Lower leg skin (tissue), 3 donors: ENCODE results near the gene LRRC3B.

Experiments used
- POLR2A ChIP-seq, 2 donors: fragments of 450-650 bp; IDR thresholded peaks; one replicate each; pipeline ENCODE4 v1.6.1; 2016 to 2017; ENCODE audit warnings: antibody characterized with exemption in 2 of 2, mild to moderate bottlenecking in 1 of 2, moderate library complexity in 1 of 2
- TF ChIP-seq, protein P1 (sequence below), 3 donors: fragments of 450-650 bp; IDR thresholded peaks; one replicate each; pipeline ENCODE4 v1.5.1; 2016; ENCODE audit warnings: antibody characterized with exemption in 3 of 3, mild to moderate bottlenecking in 3 of 3, moderate library complexity in 2 of 3

DNA sequence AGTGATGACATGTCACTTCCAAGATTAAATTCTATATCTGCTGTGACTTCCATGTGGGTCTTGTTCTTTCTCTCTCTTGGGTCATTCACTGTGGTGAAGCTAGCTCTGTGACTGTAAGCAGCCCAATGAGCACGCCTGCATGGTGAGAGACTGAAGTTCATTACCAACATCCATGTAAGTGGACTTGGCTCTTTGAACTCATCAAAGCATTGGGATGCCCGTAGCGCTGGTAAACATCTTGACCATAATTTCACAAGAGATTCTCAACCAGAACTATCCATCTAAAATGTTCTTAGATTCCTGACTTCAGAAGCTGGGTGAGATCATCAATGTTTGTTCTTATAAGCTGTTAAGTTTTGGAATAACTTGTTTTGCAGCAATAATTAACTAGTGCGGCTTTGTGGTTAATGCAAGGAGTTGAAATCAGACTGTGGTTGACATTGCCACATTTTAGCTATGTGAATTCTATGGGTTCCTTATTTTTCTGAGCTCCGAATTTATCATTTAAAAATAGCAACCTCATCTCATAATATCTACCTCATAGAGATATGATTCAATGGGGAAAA lies 31.6 kb upstream of the LRRC3B start:
- TF ChIP-seq, protein P1, sequence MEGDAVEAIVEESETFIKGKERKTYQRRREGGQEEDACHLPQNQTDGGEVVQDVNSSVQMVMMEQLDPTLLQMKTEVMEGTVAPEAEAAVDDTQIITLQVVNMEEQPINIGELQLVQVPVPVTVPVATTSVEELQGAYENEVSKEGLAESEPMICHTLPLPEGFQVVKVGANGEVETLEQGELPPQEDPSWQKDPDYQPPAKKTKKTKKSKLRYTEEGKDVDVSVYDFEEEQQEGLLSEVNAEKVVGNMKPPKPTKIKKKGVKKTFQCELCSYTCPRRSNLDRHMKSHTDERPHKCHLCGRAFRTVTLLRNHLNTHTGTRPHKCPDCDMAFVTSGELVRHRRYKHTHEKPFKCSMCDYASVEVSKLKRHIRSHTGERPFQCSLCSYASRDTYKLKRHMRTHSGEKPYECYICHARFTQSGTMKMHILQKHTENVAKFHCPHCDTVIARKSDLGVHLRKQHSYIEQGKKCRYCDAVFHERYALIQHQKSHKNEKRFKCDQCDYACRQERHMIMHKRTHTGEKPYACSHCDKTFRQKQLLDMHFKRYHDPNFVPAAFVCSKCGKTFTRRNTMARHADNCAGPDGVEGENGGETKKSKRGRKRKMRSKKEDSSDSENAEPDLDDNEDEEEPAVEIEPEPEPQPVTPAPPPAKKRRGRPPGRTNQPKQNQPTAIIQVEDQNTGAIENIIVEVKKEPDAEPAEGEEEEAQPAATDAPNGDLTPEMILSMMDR (IDR thresholded peaks at IDR 0.05), result no peak
- TF ChIP-seq POLR2A (IDR thresholded peaks at IDR 0.05), result no peak
